ENCODE measurements around the gene CTDSPL.
A peak's percentile ranks its signal among the peaks of the same experiment; 100 is the strongest.

CTDSPL gene

DNA sequence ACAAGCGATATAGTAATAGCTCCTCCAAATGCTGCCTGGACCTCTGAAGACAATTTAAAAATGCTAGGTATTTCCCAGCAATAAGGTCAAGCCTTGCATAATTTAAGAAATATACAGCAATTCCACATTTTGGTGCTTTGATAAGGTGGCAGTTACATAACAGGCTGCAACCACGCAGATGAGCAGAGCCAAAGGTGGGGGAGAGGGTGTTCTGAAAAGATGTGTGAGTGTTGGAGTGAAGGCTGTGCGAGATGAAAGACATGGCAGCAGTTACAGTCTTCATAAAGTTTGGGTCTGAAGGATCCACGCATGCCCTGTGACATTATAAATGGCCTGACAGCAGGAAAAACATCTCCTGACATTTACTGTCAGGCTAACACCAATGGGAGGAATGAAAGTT is 26.1 kb downstream of the CTDSPL start:
- DNase-seq (ENCODE audit: low read depth) = no peak
- no peak overlapping the region for H3K4me3 ChIP-seq (ENCODE audit: low read depth, low read length)
- TF ChIP-seq, protein P1, sequence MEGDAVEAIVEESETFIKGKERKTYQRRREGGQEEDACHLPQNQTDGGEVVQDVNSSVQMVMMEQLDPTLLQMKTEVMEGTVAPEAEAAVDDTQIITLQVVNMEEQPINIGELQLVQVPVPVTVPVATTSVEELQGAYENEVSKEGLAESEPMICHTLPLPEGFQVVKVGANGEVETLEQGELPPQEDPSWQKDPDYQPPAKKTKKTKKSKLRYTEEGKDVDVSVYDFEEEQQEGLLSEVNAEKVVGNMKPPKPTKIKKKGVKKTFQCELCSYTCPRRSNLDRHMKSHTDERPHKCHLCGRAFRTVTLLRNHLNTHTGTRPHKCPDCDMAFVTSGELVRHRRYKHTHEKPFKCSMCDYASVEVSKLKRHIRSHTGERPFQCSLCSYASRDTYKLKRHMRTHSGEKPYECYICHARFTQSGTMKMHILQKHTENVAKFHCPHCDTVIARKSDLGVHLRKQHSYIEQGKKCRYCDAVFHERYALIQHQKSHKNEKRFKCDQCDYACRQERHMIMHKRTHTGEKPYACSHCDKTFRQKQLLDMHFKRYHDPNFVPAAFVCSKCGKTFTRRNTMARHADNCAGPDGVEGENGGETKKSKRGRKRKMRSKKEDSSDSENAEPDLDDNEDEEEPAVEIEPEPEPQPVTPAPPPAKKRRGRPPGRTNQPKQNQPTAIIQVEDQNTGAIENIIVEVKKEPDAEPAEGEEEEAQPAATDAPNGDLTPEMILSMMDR (conservative IDR thresholded peaks at IDR 0.05; ENCODE audit: low read depth, low read length) = no peak

DNA sequence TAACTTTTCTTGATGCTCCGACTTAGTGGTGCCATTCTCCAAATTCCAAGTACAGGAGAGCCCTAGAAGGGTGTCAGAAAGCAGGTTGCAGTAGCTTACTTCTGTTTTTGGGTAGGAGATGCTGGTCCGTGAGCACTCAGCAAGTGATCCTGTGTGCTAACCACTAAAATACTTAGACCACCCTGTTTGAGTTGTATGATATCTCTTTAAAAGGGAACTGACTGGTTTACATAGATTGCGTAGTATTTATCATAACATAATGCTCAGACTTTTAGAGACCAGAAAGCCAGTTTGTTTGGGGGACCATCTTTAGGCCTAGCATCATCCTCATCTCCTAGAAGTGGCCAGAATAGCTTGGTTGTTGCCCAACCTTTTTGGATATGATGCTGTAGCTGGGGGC is 26.7 kb downstream of the CTDSPL start:
- TF ChIP-seq, protein P1 (conservative IDR thresholded peaks at IDR 0.05; ENCODE audit: low read depth, low read length) = no peak
- DNase-seq (ENCODE audit: low read depth) = no peak
- H3K4me3 ChIP-seq (ENCODE audit: low read depth, low read length) = no peak overlapping the region

DNA sequence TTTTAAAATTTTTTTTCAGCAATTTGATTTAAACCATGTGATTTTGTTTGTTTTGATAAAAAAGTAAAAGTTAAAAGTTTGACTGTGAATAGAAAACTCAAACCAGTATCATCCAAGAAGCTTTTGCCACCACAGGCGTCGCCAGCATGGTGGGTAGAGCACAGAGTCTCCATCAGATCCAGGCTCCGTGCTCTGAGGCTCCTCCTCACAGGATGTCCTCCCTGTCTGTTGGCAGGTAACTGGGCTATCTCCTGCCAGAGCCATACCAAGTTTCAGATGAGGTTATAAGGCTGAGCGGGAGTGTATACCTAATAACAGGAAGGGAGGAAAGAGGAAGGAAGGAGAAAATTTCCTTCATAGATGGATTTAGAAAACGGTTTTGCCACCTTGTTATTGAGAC is 28.8 kb downstream of the CTDSPL start:
- no peak for DNase-seq (ENCODE audit: low read depth)
- TF ChIP-seq, protein P1 (conservative IDR thresholded peaks at IDR 0.05; ENCODE audit: low read depth, low read length) = no peak
- H3K4me3 ChIP-seq (ENCODE audit: low read depth, low read length) = no peak overlapping the region

DNA sequence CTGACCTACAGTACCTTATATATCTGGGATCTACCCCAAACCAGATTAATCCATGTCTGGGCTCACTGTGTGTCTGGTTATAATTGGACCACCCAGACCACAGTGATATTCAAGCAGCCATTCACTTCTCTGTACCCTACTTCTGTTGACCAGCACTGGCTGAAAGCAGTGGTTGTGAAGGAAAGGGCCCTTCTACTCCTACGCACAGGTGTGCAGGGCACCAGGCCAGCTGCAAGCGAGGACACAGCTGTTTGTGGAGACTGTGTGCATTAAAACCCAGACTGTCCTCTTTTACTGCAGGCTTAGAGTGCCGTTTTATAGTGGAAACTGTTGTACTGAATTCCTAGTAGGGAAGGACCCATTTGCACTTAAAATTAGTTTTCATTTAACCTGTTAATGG is 29.5 kb downstream of the CTDSPL start:
- TF ChIP-seq, protein P1 (conservative IDR thresholded peaks at IDR 0.05; ENCODE audit: low read depth, low read length) = no peak
- no peak for DNase-seq (ENCODE audit: low read depth)
- no peak overlapping the region for H3K4me3 ChIP-seq (ENCODE audit: low read depth, low read length)

DNA sequence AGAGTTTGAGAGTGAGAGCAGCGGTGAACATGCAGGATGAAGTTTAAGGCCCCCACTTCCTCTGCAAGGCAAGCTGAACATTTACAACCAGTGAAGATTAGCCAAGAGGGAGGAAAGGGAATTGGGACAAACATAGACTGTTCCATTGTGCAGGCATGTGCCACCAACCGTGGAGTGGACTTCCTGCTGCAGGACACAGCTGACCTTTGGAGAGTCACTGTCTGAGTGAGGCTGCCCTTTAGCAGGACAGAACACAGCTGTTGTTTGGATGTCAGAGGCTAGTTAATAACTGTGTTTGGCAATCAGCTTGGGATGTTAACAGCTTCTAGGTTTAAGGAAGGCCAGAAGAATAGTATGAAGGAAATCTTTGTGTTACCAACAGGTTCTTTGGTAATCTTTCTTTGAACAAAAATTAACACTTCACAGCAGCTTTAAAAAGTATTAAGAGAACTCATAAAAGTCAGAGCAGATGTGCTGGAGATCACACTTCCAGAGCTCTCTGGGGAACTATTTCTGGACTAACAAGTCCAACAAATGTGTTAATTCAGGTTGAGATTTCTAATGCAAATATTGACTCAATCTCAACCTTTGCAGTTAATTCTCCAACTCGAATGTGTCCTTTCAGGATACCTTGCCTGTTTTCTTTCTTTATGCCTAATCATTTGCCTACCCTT is 31.4 kb downstream of the CTDSPL start:
- TF ChIP-seq, protein P1 (conservative IDR thresholded peaks at IDR 0.05; ENCODE audit: low read depth, low read length) = no peak
- peak; percentile 28 for DNase-seq (ENCODE audit: low read depth)
- no peak overlapping the region for H3K4me3 ChIP-seq (ENCODE audit: low read depth, low read length)

DNA sequence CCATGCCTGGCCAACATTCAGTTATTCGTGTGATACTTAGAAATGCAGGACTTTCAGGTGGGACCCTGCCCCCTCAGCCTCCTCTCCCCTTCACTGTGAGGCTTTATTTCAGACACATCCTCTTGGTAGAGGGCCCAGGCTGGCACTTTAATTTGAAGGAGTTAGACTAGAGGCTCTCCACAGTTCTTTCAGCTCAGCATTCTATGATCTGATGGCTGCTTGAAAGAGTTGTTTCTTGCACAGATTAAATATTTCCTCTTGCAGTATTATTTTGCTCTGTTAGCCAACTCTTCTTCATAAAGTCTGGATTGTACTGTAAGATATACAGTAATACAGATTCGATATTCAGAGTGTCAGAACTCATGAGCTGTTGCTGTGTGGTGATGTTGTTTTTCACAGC is 35.1 kb downstream of the CTDSPL start:
- no peak overlapping the region for H3K4me3 ChIP-seq (ENCODE audit: low read depth, low read length)
- TF ChIP-seq, protein P1 (conservative IDR thresholded peaks at IDR 0.05; ENCODE audit: low read depth, low read length) = no peak
- DNase-seq (ENCODE audit: low read depth) = no peak

DNA sequence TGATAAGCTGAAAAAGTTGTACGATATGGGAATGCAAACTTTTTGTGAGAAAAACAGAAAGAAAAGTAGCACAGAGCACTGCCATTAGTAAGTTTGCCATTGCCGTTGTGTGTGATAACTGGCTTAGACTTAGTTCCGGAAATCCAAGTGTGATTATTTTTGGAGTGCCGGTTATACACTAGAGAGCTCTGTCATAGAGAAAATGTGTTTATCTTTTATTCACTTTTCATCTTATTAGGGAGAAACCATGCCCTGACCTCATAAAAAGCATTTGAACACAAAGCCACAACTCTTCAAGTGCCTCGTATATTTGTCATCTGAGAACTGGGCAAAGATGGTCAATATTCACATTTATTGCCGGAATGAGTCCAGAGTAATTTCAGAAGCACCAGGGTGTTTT is 36.1 kb downstream of the CTDSPL start:
- DNase-seq (ENCODE audit: low read depth) = no peak
- TF ChIP-seq, protein P1 (conservative IDR thresholded peaks at IDR 0.05; ENCODE audit: low read depth, low read length) = no peak
- no peak overlapping the region for H3K4me3 ChIP-seq (ENCODE audit: low read depth, low read length)

Measured in choroid plexus epithelial cell (primary cell).